ENCODE results near the gene IFI6. TPM values are rescaled to one million over a fixed set of nuclear protein-coding genes. Genes with fewer than 3 reads are reported as not detected.
"Not testable (repeated sequence)": the region's sequence is repeated elsewhere in the genome, so short reads cannot be mapped to it uniquely, and the experiment has no call there.

Gene IFI6
- total RNA-seq, 1 experiment from 2014 or later = 54.6 TPM

DNA sequence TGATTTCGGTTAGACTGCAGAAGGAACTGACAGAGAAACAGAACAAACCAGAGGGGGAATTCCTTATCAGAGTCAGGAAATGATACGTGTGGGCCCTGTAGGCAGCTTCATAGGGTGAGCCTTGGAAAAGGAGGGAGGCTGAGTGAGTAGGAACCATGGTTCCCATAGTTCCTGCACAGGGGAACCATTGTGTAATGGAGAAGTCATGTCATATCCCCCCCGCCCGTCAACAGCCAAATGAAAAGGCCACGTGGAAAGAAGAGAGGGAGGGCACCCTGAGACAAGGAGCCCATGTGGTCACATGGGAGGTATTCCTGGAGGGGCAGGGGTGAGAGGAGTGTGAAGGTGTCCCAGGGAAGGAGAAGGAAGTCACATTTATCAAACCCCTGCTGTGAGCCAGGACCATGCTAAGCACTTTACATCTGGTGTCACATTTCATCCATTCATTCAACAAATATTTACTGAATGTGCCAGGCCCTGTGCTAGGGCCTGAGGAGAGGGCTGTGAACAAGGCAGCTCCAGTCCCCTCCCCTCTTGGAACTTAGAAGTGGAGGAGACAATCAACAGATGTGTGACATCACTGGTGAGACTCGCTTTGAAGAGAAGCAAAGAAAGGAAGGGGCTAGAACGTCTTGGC lies 21.3 kb downstream of the IFI6 start:
- peak in 1 of 2 experiments; percentile 16 for DNase-seq (ENCODE audit: low read depth in 1 of 2, low spot score in 2 of 2)
- no peaks in the 10 kb centered on the region for H3K27me3 ChIP-seq (replicated peaks)
- no peak overlapping the region for H3K4me3 ChIP-seq
- no peak overlapping the region for H3K27ac ChIP-seq
- H3K36me3 ChIP-seq = no peaks in the 10 kb centered on the region
- no peaks in the 10 kb centered on the region for H3K9me3 ChIP-seq (replicated peaks)
- peaks cover 5% of the 10 kb centered on the region for H3K4me1 ChIP-seq (replicated peaks)

DNA sequence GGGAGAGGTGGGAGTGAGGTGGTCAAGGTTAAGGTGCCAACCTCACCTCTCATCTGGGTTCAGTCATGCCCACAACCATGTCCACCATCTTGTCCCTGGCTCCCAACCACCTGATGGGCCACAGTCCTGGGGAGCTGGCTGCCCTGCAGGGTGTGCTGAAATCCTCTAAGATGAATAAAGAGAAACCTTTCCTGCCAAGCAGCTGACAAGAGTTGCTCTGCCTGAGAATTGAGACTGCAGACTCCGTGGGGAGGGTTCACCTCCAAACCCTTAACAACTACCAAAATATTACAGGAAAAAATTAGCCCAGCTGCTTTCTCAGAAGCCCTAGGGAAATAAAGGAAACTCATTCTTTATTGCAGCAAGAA lies 21.8 kb downstream of the IFI6 start:
- Histone ChIP-seq H3K4me3 (no peak overlapping the region), H3K27ac (no peak overlapping the region), H3K27me3 (replicated peaks) (no peaks in the 10 kb centered on the region), H3K9me3 (replicated peaks) (no peaks in the 10 kb centered on the region), H3K4me1 (replicated peaks) (peaks cover 5% of the 10 kb centered on the region), H3K36me3 (no peaks in the 10 kb centered on the region)
- DNase-seq (ENCODE audit: low read depth in 1 of 2, low spot score in 2 of 2) = no peak

DNA sequence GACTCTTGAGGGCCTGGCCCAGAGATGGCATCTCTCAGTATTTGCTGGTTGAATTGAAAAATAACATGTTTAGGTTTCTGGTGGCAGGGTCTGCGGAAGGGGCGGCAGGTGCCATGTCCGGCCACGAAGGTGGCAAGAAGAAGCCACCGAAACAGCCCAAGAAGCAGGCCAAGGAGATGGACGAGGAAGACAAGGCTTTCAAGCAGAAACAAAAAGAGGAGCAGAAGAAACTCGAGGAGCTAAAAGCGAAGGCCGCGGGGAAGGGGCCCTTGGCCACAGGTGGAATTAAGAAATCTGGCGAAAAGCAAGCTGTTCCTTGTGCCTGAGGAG lies 22.7 kb downstream of the IFI6 start:
- H3K4me3 ChIP-seq = no peak overlapping the region
- no peaks in the 10 kb centered on the region for H3K9me3 ChIP-seq (replicated peaks)
- H3K36me3 ChIP-seq = no peaks in the 10 kb centered on the region
- no peak overlapping the region for H3K27ac ChIP-seq
- no peaks in the 10 kb centered on the region for H3K27me3 ChIP-seq (replicated peaks)
- H3K4me1 ChIP-seq (replicated peaks) = peaks cover 5% of the 10 kb centered on the region
- DNase-seq (ENCODE audit: low read depth in 1 of 2, low spot score in 2 of 2) = no peak

DNA sequence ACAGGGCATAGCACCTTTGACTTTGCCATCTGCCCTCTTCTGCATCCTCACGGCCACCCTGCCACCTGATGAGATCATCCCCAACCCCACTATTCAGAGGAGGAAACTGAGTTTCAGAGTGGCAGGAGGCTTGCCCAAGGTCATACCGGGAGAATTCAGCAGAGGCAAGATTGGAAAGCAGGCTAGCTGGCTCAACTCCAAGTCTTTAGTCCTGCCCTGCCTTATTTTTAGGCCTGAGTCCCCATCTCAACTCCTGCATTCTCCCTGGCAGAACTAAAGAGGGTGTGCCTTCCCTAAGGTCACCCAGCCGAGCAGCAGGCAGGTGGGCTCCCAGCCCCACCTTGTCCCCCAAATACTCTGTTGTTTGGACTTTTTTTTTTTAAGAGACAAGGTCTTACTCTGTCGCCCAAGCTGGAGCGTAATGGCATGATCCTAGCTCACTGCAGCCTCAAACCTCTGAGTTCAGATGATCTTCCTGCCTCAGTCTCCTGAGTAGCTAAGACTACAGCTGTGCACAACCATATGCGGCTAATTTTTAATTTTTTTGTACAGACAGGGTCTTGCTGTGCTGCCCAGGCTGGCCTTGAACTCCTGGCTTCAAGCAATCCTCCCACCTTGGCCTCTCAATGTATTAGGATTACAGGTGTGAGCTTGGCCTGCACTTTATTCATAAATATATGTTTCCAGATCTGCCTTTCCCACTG lies 23.2 kb downstream of the IFI6 start:
- no peaks in the 10 kb centered on the region for H3K36me3 ChIP-seq
- H3K4me3 ChIP-seq = no peak overlapping the region
- DNase-seq (ENCODE audit: low read depth in 1 of 2, low spot score in 2 of 2) = no peak
- H3K9me3 ChIP-seq (replicated peaks) = no peaks in the 10 kb centered on the region
- H3K4me1 ChIP-seq (replicated peaks) = peaks cover 5% of the 10 kb centered on the region
- H3K27me3 ChIP-seq (replicated peaks) = no peaks in the 10 kb centered on the region; the same call in 1 of the 2 replicates
- H3K27ac ChIP-seq = no peak overlapping the region

DNA sequence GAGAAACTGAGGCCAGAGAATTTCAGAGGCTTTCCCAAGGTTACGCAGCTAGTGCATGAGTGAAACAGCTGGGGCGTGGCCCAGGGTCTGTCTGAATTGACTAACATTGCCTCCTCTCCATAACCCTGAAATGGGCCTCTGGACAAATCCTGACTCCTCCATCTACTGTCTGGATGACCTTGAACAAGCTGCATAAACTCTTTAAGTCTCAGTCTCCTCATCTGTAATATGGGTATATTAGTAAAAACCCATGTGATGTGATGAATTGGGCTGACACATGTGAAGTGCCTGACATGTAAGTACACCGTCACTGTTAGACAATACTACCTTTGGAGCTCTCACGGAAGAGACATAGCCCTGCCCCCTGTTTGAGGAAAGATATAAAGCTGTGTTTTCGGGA lies 24.7 kb downstream of the IFI6 start:
- H3K4me1 ChIP-seq (replicated peaks) = peaks cover 5% of the 10 kb centered on the region
- no peak overlapping the region for H3K4me3 ChIP-seq
- no peaks in the 10 kb centered on the region for H3K36me3 ChIP-seq
- H3K27ac ChIP-seq = no peak overlapping the region
- peaks cover 4% of the 10 kb centered on the region for H3K27me3 ChIP-seq (replicated peaks)
- no peaks in the 10 kb centered on the region for H3K9me3 ChIP-seq (replicated peaks)
- no peak for DNase-seq (ENCODE audit: low read depth in 1 of 2, low spot score in 2 of 2)

DNA sequence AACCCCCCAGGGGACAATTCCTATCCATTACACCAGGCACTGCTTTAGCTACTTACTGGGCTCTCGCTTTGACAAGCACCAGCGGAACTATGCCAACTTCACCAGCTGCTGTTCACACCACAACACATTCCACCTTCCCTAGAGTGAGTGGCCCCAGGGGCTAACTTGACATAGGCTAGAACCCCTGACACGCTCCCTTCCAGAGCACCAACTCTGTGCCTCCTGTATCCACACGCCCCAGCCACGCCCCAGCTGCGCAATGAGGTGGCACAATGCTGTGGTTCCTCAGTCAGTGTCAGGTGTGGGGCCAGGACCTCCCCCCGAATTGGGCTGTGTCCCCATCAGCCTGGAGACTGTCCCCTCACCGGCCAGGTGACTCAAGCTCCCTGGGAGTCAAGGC lies 25.3 kb downstream of the IFI6 start:
- no peaks in the 10 kb centered on the region for H3K36me3 ChIP-seq
- peaks cover 5% of the 10 kb centered on the region for H3K4me1 ChIP-seq (replicated peaks)
- no peaks in the 10 kb centered on the region for H3K9me3 ChIP-seq (replicated peaks)
- no peak for DNase-seq (ENCODE audit: low read depth in 1 of 2, low spot score in 2 of 2)
- H3K27me3 ChIP-seq (replicated peaks) = peaks cover 4% of the 10 kb centered on the region
- no peak overlapping the region for H3K27ac ChIP-seq
- H3K4me3 ChIP-seq = no peak overlapping the region

DNA sequence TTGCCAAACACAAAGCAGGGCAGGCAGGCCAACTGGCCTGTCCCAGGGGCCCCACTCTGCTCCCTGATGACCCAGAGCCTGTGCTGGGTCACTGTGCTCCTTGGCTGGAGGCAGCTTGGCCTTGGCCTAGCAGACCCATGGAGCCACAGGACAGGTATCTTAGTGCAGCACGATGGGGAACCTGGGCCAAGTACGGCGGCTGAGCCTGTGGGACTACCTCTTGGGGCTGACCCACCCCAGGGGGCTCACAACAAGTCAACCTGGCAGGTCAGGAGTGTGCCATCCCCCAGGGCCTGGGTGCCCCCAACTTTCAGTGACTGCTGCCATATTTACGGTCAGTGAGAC lies 26.9 kb downstream of the IFI6 start:
- Histone ChIP-seq H3K9me3 (replicated peaks) (no peaks in the 10 kb centered on the region), H3K27me3 (replicated peaks) (peaks cover 4% of the 10 kb centered on the region), H3K36me3 (no peaks in the 10 kb centered on the region)

DNA sequence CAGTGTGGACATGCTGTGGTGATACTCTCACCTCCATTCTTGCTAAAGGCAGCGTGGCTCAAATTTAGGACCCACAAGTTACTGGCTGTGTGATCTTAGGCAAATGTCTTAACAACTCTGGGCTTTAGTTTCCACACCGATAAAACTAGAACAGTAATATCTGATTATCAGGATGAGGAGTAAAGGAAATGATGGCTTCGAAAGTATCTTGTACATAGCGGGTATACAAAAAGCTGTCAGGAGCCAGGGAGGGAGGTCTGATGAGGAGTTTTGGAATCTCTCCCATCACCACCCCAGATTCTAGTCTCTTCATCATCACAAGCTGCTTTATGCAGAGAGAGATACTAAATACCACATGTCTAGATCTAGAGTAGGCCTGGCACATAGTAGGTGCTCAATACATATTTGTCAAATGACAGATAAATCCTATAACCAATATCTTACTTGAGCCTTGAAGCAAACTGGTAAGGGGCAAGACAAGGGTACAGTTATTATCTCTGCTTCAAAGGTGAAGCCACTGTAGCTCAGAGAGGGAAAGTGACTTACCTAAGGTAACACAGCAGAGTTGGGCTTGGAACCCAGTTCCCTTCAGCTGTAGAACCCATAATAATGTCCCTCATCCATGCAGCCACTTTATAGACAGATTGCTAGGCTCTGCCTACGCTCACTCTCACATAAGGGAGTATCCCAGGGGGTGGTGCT lies 27.5 kb downstream of the IFI6 start:
- Histone ChIP-seq H3K27me3 (replicated peaks) (peaks cover 4% of the 10 kb centered on the region), H3K36me3 (no peaks in the 10 kb centered on the region), H3K4me1 (replicated peaks) (no peaks in the 10 kb centered on the region), H3K9me3 (replicated peaks) (no peaks in the 10 kb centered on the region), H3K4me3 (no peak overlapping the region), H3K27ac (no peak overlapping the region)
- no peak for DNase-seq (ENCODE audit: low read depth in 1 of 2, low spot score in 2 of 2)

More for the DNA sequence above, 26.9 kb downstream of the IFI6 start:
- H3K4me3 ChIP-seq = no peak overlapping the region
- no peak overlapping the region for H3K27ac ChIP-seq
- DNase-seq (ENCODE audit: low read depth in 1 of 2, low spot score in 2 of 2) = no peak
- no peaks in the 10 kb centered on the region for H3K4me1 ChIP-seq (replicated peaks)

DNA sequence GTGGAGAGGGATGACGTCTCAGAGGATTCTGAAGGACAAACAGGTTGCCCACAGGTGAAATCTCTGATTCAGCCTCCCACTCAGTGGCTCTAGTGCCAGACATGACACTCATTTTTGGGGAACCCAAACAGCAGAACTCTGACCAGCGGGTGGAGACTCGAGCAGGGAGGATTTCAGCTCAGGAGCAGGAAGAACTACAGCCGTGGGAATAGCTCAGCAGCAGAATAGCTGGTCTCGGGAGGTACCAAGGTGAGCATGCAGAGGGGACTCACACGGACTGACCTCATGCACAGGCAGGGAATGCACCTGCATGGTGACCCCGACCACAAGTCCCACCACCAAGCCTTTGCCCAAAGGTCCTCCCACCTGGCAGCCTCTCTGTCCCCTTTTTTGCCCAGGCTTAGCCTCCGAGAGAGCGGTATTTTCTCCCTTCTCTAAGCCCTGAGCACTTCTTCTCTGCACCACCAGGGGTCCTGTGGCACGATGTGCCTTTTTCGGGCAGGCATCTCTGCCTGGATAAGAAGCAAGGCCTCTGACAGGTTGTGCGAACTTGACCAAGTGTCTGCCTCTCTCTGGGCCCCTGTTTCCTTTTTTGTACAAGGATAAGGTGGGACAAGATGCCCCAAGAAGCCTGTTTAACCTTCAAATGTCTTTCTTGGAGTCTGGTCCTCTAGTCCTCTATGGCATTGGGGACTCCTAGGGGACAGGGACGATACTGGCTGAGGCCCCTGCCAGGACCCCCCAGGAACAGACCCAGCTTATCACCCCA lies 28.2 kb downstream of the IFI6 start:
- no peaks in the 10 kb centered on the region for H3K36me3 ChIP-seq
- H3K9me3 ChIP-seq (replicated peaks) = no peaks in the 10 kb centered on the region
- H3K4me3 ChIP-seq = no peak overlapping the region
- peaks cover 4% of the 10 kb centered on the region for H3K27me3 ChIP-seq (replicated peaks)
- no peak overlapping the region for H3K27ac ChIP-seq
- no peaks in the 10 kb centered on the region for H3K4me1 ChIP-seq (replicated peaks)
- DNase-seq (ENCODE audit: low read depth in 1 of 2, low spot score in 2 of 2) = peak in 1 of 2 experiments; percentile 39

DNA sequence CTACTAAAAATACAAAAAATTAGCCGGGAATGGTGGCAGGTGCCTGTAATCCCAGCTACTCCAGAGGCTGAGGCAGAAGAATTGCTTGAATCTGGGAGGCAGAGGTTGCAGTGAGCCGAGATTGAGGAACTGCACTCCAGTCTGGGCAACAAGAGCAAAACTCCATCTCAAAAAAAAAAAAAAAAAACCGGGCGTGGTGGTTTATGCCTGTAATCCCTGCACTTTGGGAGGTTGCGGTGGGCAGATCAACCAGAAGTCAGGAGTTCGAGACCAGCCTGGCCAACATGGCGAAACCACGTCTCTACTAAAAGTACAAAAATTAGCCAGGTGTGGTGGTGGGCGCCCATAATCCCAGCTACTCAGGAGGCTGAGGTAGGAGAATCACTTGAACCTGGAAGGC lies 31.5 kb downstream of the IFI6 start:
- H3K27ac ChIP-seq; H3K4me3 ChIP-seq; H3K4me1 ChIP-seq (replicated peaks); H3K27me3 ChIP-seq (replicated peaks); DNase-seq (ENCODE audit: low read depth in 1 of 2, low spot score in 2 of 2); H3K9me3 ChIP-seq (replicated peaks); H3K36me3 ChIP-seq: not testable (repeated sequence)

DNA sequence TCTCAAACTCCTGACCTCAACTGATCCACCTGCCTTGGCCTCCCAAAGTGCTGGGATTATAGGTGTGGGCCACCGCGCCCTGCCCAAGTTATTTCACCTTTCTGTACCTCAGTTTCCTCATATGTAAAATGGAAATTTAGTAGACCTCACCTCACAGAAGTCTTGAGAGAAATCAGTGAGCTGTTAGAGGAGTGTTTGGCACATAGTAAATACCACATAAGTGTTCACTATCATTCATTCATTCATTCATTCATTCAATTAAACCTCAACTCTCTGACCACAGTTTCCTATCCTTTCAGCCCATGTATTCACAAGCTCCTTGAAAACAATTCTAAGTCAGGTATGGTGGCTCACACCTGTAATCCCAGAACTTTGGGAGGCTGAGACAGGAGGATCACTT lies 33.2 kb downstream of the IFI6 start:
- DNase-seq (ENCODE audit: low read depth in 1 of 2, low spot score in 2 of 2) = no peak
- H3K27ac ChIP-seq = no peak overlapping the region
- no peak overlapping the region for H3K4me3 ChIP-seq
- peaks cover 5% of the 10 kb centered on the region for H3K4me1 ChIP-seq (replicated peaks)
- no peaks in the 10 kb centered on the region for H3K9me3 ChIP-seq (replicated peaks)
- H3K27me3 ChIP-seq (replicated peaks) = peaks cover 14% of the 10 kb centered on the region
- no peaks in the 10 kb centered on the region for H3K36me3 ChIP-seq

DNA sequence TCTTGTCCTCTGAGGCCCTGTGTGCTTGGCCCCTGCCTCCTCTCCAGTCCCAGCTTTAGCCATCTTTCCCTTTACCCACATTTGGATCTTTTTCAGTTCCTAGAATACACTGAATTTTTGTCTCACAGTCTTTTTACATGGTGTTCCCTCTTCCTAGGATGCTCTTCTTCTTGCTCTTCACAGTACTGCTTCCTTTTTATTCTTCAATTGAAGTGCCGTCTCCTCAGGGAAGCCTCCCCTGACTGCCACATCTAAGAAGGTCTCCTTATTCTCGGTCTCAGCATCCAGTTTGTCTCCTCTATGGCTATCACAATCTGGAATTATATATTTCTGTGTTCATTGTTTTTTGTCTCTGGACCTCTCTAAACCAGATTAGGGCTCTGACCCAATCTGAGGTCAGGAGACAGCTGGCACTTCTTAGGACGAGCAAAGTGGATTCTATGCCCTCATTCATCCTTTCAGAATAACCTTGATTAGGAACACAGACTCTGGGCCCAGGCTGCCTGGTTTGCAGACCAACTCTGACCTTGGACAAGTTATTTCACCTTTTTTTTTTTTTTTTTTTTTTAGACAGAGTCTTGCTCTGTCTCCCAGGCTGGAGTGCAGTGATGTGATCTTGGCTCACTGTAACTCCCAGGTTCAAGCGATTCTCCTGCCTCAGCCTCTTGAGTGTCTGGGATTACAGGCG lies 33.8 kb downstream of the IFI6 start:
- Histone ChIP-seq H3K4me1 (replicated peaks) (peaks cover 5% of the 10 kb centered on the region), H3K27me3 (replicated peaks) (peaks cover 11% of the 10 kb centered on the region), H3K4me3 (no peak overlapping the region), H3K27ac (no peak overlapping the region), H3K36me3 (no peaks in the 10 kb centered on the region), H3K9me3 (replicated peaks) (no peaks in the 10 kb centered on the region)
- no peak for DNase-seq (ENCODE audit: low read depth in 1 of 2, low spot score in 2 of 2)

DNA sequence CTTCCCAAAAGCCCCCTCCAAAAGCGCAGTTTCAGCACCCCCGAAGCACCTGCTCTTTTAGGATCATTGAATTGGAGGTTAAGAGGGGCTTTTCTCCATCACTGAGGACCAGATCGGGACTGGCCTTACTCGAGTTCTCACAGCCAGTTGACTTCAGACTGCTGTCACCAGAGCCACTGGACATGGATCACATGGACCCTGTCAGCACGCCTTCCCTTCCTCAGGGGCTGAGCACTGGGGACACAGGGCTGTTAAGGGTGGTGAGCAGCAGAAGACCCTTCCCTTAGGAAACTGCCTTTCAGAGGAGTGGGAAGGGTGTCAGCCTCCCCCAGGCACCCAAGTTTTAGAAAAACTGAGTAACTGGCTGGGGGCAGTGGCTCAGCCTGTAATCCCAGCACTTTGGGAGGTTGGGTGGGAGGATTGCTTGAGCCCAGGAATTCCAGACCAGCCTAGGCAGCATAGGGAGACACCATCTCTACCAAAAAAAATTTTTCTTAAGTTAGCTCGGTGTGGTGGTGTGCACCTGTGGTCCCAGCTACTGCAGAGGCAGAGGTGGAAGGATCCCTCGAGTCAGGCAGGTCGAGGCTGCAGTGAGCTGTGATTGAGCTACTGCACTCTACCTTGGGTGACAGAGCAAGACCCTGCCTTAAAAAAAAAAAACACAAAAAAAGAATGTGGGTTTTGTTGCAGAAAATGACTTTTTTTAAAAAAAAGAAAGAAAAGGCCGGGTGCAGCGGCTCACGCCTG lies 36.4 kb downstream of the IFI6 start:
- peaks cover 5% of the 10 kb centered on the region for H3K4me1 ChIP-seq (replicated peaks)
- H3K27ac ChIP-seq = no peak overlapping the region
- peaks cover 10% of the 10 kb centered on the region for H3K27me3 ChIP-seq (replicated peaks)
- no peaks in the 10 kb centered on the region for H3K36me3 ChIP-seq
- H3K4me3 ChIP-seq = no peak overlapping the region
- no peaks in the 10 kb centered on the region for H3K9me3 ChIP-seq (replicated peaks)
- no peak for DNase-seq (ENCODE audit: low read depth in 1 of 2, low spot score in 2 of 2)
